Progenitor cell of endocrine pancreas (in vitro differentiated cells): ENCODE data around the gene SGK1. TPM values are rescaled to one million over a fixed set of nuclear protein-coding genes. Genes with fewer than 3 reads are reported as not detected.

Experiments
- DNase-seq: peaks from one replicate; pipeline ENCODE4 v3.0.0; 2021; ENCODE audit warnings: low spot score; ENCODE audit not compliant: unreplicated experiment
- H3K27ac Mint-ChIP-seq: 2 replicates; pipeline ENCODE4 v1.8.0; 2021; ENCODE audit warnings: mild to moderate bottlenecking, moderate library complexity, mixed read lengths
- H3K27me3 Mint-ChIP-seq: 2 replicates; pipeline ENCODE4 v1.8.0; 2021; ENCODE audit warnings: mixed read lengths
- H3K36me3 Mint-ChIP-seq: 2 replicates; pipeline ENCODE4 v1.8.0; 2022; ENCODE audit warnings: mixed read lengths; ENCODE audit not compliant: insufficient read depth
- H3K4me1 Mint-ChIP-seq: 2 replicates; pipeline ENCODE4 v1.8.0; 2021; ENCODE audit warnings: low read depth, mixed read lengths
- H3K4me3 Mint-ChIP-seq: 2 replicates; pipeline ENCODE4 v1.8.0; 2021; ENCODE audit warnings: low read depth, mild to moderate bottlenecking, moderate library complexity, mixed read lengths
- H3K9me3 Mint-ChIP-seq: 2 replicates; pipeline ENCODE4 v1.8.0; 2021; ENCODE audit warnings: low read depth, mixed read lengths
- total RNA-seq: library from RNA; stranded (reverse); gene quantifications from 2 replicates; pipeline ENCODE4 v1.2.1, GENCODE V29; 2021
- TF ChIP-seq, protein P1 (sequence below): fragments of 200-600 bp; sonication (generic); IDR thresholded peaks from one replicate; pipeline ENCODE4 v1.5.0; 2021; ENCODE audit warnings: antibody characterized with exemption, mild to moderate bottlenecking; ENCODE audit not compliant: unreplicated experiment

The SGK1 gene
- total RNA-seq, 1 donor from 2014 or later, result 13.9 TPM

DNA sequence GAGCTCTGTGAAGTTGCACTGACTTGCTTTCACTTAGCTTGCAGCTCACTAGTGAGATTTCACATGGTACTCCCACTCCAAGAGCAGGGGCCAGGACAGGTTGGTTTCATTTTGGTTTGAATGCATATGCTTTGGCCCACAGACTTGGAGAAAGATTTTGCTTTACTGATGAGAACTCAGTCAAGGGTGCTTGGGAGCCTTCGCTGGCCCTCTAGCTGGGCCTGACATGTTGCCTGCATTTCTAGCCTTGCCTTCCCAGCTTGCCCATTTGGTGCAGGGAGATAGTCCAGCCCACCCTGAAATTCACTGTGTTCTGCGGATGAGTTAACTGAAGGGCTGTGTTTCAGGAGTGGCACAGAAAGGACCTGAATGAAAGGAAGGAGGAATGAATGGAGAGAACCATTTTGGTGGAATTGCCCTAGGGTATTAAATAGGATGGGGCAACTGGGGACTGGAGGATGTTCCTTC lies 1.9 kb downstream of the SGK1 start:
- no peaks in the 10 kb centered on the region for H3K36me3 Mint-ChIP-seq
- TF ChIP-seq, protein P1, sequence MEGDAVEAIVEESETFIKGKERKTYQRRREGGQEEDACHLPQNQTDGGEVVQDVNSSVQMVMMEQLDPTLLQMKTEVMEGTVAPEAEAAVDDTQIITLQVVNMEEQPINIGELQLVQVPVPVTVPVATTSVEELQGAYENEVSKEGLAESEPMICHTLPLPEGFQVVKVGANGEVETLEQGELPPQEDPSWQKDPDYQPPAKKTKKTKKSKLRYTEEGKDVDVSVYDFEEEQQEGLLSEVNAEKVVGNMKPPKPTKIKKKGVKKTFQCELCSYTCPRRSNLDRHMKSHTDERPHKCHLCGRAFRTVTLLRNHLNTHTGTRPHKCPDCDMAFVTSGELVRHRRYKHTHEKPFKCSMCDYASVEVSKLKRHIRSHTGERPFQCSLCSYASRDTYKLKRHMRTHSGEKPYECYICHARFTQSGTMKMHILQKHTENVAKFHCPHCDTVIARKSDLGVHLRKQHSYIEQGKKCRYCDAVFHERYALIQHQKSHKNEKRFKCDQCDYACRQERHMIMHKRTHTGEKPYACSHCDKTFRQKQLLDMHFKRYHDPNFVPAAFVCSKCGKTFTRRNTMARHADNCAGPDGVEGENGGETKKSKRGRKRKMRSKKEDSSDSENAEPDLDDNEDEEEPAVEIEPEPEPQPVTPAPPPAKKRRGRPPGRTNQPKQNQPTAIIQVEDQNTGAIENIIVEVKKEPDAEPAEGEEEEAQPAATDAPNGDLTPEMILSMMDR, result no peak
- H3K27me3 Mint-ChIP-seq, result peaks cover 55% of the 10 kb centered on the region
- H3K4me3 Mint-ChIP-seq, result no peak overlapping the region
- no peaks in the 10 kb centered on the region for H3K9me3 Mint-ChIP-seq
- DNase-seq, result no peak
- H3K27ac Mint-ChIP-seq, result no peak overlapping the region
- peaks cover 9% of the 10 kb centered on the region for H3K4me1 Mint-ChIP-seq

DNA sequence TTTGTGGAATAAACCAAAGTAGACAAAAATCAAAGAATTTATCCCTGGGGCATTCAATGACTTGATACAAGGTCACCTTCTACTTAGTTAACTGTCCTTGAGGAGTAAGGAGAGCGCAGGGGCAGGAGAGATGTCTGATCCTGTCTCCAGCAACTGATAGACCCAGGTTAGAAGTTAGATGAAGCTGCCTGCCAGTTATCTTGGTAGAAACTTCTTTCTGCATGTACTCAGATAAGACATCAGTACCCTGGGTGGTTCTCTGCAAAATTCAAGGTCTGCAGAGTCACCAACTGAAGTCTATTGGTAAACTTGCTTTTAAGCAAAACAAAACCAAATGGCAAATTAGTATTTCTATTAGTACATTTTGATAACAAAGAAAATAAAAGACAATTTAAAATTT lies 2.7 kb downstream of the SGK1 start:
- H3K27ac Mint-ChIP-seq, result no peak overlapping the region
- TF ChIP-seq, protein P1, result no peak
- DNase-seq, result no peak
- no peaks in the 10 kb centered on the region for H3K36me3 Mint-ChIP-seq
- no peak overlapping the region for H3K4me3 Mint-ChIP-seq
- peaks cover 9% of the 10 kb centered on the region for H3K4me1 Mint-ChIP-seq
- H3K27me3 Mint-ChIP-seq, result peaks cover 55% of the 10 kb centered on the region
- no peaks in the 10 kb centered on the region for H3K9me3 Mint-ChIP-seq

DNA sequence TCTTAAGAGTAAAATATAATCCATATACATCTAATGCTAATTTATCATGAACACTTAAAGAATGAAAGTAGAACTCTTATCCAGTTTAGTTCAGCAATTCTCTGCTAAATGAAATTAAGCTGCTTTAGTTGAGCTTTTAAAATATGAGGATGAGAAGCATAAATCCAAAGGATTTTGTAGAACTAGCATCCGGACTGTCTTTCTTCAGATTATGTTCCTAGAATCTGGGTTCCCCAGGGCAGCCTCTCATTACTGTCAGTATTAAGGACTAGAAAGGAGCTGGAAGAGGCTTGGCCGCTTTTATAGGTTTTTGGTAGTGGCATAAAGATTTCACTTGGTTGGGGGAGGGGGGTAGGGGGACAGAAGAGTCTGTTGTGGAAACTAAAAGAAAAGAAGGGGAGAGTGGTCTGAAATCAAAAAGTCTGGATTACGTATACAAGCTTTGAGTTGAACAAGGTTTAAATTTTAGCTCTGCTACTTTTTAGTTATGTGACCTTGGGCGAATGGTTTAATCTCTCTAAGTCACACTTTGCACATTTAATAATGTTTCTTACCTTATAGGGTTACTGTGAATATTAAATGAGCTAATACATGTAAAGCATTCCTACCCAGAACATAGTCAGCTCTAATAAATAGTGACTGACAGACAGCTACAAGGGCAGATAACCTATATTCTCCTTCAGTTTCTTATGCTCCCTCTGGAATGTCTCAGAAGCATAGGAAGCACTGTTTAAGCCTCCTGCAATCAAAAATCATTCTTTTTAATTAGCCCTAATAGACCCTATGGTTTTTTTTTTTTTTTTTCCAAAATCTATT lies 3.7 kb downstream of the SGK1 start:
- Mint-ChIP-seq H3K36me3 (no peaks in the 10 kb centered on the region), H3K4me1 (peaks cover 11% of the 10 kb centered on the region), H3K27me3 (peaks cover 49% of the 10 kb centered on the region), H3K9me3 (no peaks in the 10 kb centered on the region), H3K27ac (no peak overlapping the region), H3K4me3 (no peak overlapping the region)
- DNase-seq, result no peak
- TF ChIP-seq, protein P1, result no peak

DNA sequence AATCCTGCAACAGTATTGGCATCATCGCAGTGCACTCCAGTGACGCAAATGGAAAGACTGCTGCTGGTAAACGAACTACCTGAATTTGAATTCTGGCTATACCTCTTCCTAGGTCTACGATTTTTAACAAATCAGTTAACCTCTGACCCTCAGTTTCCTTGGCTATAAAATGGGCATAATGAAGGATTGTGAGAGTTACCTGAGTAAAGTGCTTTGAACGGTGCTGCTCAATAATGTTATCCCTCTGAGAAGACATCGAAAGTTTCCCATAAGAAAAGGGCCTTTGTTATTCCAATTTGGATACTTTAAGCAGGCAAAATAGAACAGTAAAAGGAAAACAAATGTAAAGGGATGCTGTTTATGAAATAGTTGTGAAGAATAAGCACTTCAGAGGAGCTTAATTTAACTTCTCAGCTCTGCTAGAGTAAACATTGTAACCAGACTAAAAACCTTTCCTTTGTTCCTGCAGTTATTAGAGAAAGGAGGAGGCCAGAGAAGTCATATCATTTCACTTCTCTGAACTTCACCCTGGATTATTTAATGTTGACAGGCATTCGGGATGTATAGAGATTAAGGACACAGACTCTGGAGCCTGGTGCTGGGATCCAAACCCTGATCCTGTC lies 5.8 kb downstream of the SGK1 start:
- no peaks in the 10 kb centered on the region for H3K9me3 Mint-ChIP-seq
- peaks cover 28% of the 10 kb centered on the region for H3K27me3 Mint-ChIP-seq

DNA sequence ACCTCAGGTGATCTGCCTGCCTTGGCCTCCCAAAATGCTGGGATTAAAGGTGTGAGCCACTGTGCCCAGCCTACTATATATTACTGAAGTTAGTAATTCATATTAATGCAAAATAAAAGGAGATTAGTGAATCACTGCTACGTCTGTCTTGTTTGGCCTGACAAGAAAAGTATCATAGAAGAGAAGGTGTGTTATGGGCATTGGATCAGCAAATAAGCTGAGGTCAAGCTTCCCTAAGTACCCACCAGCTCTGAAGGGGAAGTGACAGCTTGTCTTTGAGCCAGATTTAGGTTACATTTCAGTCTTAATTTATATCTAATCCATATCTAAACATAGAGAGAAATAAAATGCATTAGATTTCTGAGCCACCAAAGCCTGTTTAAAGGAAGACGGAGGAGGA lies 7.1 kb downstream of the SGK1 start:
- Mint-ChIP-seq H3K36me3 (no peaks in the 10 kb centered on the region), H3K9me3 (no peaks in the 10 kb centered on the region), H3K4me1 (peaks cover 12% of the 10 kb centered on the region), H3K27me3 (peaks cover 15% of the 10 kb centered on the region), H3K4me3 (no peak overlapping the region), H3K27ac (no peak overlapping the region)
- TF ChIP-seq, protein P1, result no peak
- no peak for DNase-seq

More for the DNA sequence above, 5.8 kb downstream of the SGK1 start:
- TF ChIP-seq, protein P1, result no peak
- peaks cover 8% of the 10 kb centered on the region for H3K4me1 Mint-ChIP-seq
- H3K36me3 Mint-ChIP-seq, result no peaks in the 10 kb centered on the region
- no peak overlapping the region for H3K4me3 Mint-ChIP-seq
- DNase-seq, result no peak
- no peak overlapping the region for H3K27ac Mint-ChIP-seq
